ENCODE measurements around the gene GJC1.

The GJC1 gene

GRCh38 chr17:44829523-44830358, at the start of gene GJC1:
TSS of gene GJC1 (minus strand) at chr17:44830287. CDS start at chr17:44805817, 24,470 bp downstream.
- TF ChIP-seq, protein P1, sequence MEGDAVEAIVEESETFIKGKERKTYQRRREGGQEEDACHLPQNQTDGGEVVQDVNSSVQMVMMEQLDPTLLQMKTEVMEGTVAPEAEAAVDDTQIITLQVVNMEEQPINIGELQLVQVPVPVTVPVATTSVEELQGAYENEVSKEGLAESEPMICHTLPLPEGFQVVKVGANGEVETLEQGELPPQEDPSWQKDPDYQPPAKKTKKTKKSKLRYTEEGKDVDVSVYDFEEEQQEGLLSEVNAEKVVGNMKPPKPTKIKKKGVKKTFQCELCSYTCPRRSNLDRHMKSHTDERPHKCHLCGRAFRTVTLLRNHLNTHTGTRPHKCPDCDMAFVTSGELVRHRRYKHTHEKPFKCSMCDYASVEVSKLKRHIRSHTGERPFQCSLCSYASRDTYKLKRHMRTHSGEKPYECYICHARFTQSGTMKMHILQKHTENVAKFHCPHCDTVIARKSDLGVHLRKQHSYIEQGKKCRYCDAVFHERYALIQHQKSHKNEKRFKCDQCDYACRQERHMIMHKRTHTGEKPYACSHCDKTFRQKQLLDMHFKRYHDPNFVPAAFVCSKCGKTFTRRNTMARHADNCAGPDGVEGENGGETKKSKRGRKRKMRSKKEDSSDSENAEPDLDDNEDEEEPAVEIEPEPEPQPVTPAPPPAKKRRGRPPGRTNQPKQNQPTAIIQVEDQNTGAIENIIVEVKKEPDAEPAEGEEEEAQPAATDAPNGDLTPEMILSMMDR (IDR thresholded peaks at IDR 0.05; ENCODE audit: control insufficient read depth, extremely low read depth, insufficient read depth) = no peak
- peak within 1 kb of the TSS; percentile 54 for H3K4me3 ChIP-seq (ENCODE audit: low read depth, low read length)
- DNase-seq (ENCODE audit: low read depth) = no peak

- TF ChIP-seq, protein P1 (IDR thresholded peaks at IDR 0.05; ENCODE audit: control insufficient read depth, extremely low read depth, insufficient read depth) = no peak
- DNase-seq (ENCODE audit: low read depth) = no peak
- no peak overlapping the region for H3K4me3 ChIP-seq (ENCODE audit: low read depth, low read length)
Measured at GRCh38 chr17:44879376-44879775, 49.3 kb upstream of the GJC1 start.

DNA sequence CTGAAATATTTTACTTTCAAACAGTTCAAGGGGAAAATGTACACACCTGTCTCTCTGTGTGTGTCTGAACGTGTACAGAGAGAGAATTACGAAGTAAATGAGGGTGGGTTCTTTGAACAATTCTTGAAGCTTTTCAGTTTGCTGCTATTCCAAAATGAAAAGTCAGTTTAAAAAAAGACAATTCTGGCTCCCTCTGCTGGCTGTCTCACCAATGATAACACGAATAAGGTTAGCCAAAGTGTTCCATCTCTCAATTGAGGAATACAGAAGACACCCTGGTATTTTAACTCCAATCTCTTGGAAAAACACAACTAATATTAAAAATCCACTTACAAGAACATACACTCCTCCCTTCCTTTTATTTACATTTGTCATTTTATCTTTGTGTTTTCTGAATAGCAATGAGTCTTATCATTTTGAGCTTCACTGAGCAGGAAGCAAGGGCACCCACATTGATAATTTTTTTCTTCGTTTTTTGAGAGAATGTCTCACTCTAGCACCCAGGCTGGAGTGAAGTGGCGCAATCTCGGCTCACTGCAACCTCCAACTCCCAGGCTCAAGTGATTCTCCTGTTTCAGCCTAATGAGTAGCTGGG, 48.6 kb upstream of the GJC1 start:
- DNase-seq (ENCODE audit: low read depth) = no peak
- TF ChIP-seq, protein P1 (IDR thresholded peaks at IDR 0.05; ENCODE audit: control insufficient read depth, extremely low read depth, insufficient read depth) = peak; percentile 72
- H3K4me3 ChIP-seq (ENCODE audit: low read depth, low read length) = no peak overlapping the region

DNA sequence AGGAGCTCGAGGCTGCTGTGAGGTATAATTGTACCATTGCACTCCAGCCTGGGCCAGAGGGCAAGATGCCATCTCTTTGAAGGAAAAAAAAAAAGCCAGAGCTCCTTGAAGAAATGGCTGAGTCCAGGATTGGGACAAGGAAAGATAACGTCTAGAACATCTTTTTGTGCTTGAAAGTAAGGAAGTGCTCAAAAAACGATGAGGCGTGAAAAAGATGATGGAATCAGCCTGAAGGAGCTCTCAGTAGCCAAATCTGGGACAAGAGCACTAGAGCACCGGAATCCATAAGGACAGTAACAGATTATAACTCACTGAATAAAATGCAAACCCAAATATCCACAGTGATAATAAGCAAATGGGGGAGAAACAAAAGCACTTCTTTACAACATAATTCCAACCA, 47.0 kb upstream of the GJC1 start:
- TF ChIP-seq, protein P1 (IDR thresholded peaks at IDR 0.05; ENCODE audit: control insufficient read depth, extremely low read depth, insufficient read depth) = no peak
- no peak overlapping the region for H3K4me3 ChIP-seq (ENCODE audit: low read depth, low read length)
- DNase-seq (ENCODE audit: low read depth) = no peak

DNA sequence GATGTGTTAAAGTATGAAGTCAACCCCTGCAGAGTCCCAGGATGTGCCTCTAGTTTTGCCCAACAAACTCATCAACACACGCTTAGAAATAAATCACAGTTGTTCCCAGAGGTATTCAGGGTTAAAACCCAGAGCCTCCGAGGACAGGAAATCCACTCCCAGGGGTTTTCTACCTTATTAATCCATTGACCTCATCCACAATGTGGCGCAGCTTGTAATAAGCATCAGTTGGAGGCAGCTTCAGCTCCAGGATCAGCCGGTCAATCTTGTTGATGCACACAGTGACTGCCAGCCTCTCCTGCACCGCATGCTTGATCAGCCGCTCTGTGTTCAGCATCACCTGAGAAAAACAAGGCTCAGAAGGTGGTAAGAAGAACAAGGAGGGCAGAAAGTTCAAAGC, 45.7 kb upstream of the GJC1 start:
- TF ChIP-seq, protein P1 (IDR thresholded peaks at IDR 0.05; ENCODE audit: control insufficient read depth, extremely low read depth, insufficient read depth) = no peak
- no peak overlapping the region for H3K4me3 ChIP-seq (ENCODE audit: low read depth, low read length)
- DNase-seq (ENCODE audit: low read depth) = no peak

DNA sequence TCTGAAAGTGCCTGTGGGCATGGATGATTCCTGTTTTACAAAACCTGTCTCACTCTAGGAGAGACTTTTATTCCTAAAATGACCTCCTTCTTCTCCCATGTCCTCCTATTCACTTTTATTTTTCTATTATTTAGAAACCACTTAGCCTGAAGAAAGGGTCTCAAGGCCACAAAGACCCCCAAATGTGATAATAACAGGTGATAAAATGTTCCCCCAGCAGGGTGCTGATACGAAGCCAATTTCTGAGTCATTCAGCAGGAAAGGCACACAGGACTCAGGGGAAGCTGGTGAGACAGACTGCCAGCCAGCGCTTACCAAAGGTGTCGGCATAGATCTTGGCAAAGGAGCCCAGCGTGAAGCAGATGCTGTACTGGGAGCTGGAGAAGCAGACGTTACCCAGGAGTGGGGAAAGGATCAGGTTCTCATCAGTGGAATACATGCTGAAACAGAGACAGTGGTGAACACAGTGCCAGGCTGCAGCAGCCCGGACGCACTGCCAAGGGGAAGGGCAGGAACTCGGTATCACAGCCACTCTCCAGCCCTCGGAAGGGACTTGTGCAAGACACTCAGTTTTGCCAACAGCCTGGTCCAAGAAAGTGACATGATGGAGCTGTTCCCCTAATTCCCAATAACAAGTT, 42.2 kb upstream of the GJC1 start:
- no peak for DNase-seq (ENCODE audit: low read depth)
- TF ChIP-seq, protein P1 (IDR thresholded peaks at IDR 0.05; ENCODE audit: control insufficient read depth, extremely low read depth, insufficient read depth) = no peak
- no peak overlapping the region for H3K4me3 ChIP-seq (ENCODE audit: low read depth, low read length)

All from LNCaP clone FGC (cell line).